Left cardiac atrium (tissue), 4 donors: ENCODE data around the gene KCNB1. TPM values are rescaled to one million over a fixed set of nuclear protein-coding genes. Genes with fewer than 3 reads are reported as not detected.

Experiments used
- ATAC-seq, 2 donors: fragments of 200-7000 bp; cut with Tn5 transposase; one replicate each; pipeline ENCODE4 v1.9.1; 2020; ENCODE audit warnings: mild to moderate bottlenecking in 2 of 2, moderate library complexity in 2 of 2
- DNase-seq: peaks from one replicate; pipeline ENCODE4 v3.0.0-alpha.2; 2020
- intact Hi-C, 2 donors: fragments of 100-400 bp; cut with DNase I; formaldehyde crosslinking; loops; one replicate each; pipeline versions ENCODE4 v1.14.1 to v1.15.1; 2022 to 2023
- total RNA-seq, 2 donors: library from RNA; stranded (reverse); fragmentation: NEBNext Ultra II Directional; extraction: Animal tissue kit (Norgen Biotek cat#: 25700); gene quantifications; one replicate each; pipeline ENCODE4 v1.2.1, GENCODE V29; 2021
- donor health status: DM: no; HTN: yes; CAD: no.
- donor health status: DM: no; HTN: yes; CAD: no; lungs with severe emphysema.
- donor health status: DM: yes; HTN: yes; CAD: no.
- donor health status: Dilated cardiomyopathy.

KCNB1 gene
- total RNA-seq, 2 donors from 2014 or later = 2.0 to 2.1 TPM

DNA sequence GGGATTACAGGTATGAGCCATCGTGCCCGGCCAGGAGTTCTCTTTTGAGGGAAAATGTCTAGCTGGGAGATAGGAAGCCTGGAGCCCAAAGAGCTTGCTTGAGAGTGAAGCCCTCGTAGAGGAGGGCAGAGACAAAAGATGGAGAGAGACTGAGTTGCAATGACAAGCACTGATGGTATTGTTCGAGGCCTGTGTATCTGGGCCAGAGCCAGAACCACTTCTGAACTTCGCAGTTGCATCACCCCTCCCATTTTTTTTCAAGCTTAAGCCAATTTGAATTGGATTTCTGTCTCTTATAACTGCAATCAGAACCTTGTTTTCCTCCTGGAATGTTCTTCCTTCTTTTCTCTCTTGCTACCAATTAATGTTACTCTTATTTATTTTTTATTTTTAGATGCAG lies 83.1 kb downstream of the KCNB1 start:
- intact Hi-C loops = no loop called here
- DNase-seq (peak; percentile 36), ATAC-seq (no peak)

DNA sequence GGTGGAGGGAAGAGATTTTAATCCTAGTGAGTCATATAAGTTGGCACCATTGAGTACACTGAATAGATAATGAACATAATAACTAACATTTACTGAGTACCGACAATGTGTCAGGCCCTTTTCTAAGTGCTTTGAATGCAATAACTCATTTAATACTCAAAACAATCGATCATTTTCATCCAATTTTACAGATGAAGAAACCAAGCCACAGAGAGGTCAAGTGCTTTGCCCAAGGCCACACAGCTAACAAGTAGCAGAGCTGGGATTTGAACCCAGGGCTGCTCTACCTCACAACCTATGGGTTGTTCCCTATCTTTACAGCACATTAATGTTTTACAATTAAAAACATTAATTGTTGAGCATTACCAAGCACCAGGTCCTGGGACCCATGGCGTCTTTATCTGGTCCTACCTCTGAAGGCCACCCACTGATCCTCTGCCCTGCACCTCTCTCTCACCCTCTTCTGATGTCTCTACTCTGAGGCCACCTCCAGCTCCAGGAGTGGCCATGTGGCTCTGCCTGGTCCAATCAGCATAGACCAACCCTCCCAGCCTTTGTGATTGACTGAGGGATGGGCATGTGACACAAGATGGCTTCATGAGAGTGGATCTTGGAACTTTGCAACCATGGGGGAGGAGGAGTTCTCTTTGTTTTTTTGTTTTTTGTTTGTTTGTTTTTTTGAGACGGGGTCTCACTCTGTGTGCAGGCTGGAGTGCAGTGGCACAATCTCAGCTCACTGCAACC lies 83.9 kb downstream of the KCNB1 start:
- DNase-seq (no peak), ATAC-seq (no peak)
- intact Hi-C loops = no loop called here

DNA sequence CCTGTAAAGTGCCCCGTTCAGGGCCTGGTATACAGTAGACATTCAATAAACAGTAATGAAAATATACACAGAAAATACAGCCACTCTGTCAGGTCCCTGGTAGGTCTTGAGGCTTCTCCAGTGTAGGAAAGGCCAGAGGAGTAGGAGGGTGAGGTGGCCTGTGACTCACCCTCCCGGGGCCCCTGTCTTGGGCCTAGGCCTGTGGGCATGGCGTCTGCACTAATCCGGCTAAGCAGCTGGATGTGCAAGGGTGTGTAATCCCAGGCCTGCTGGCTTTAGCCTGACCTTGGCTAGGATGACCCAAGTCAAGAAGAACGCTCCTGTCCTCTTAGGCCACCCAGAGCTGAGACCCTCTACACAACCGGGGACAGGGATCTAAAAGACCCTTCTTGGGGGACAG lies 84.9 kb downstream of the KCNB1 start:
- ATAC-seq (peak in 1 of 2 donors; percentile 59), DNase-seq (peak; percentile 52)
- intact Hi-C loops = no loop called here

DNA sequence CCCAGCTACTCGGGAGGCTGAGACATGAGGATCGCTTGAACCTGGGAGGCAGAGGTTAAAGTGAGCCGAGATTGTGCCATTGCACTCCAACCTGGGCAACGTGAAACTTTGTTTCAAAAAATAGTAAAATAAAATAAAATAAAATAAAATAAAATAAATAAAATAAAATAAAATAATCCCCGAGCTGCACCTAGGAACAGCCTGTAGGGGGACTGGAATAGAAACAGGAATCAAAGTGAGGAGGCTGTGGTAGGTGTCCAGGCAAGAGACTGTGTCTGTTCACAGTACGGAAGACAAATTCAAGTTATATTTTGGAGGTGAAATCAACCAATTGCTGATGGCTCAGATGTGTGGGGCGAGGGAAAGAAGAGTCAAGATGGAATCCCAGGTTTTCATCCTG lies 86.2 kb downstream of the KCNB1 start:
- DNase-seq = no peak
- intact Hi-C loops = no loop called here
- no peak for ATAC-seq

DNA sequence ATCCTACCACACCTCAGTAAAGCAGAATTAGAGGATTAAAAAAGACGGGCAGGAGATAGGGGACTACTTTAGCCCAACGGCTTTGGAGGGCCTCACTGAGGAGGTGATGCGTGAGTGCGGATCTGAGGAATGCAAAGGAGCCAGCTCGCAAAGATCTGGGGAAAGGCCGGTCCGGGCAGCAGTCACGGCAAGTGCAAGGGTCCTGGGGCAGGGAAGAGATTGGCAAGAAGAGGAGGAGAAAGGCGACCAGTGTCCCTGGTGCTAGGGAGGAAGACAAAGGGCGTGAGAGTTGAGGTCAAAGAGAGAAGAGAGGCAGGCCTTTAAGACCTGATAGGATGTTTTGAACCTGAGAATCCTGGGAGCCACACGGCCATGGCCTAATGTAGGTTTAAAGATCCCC lies 86.8 kb downstream of the KCNB1 start:
- intact Hi-C loops = no loop called here
- ATAC-seq (no peak), DNase-seq (no peak)

DNA sequence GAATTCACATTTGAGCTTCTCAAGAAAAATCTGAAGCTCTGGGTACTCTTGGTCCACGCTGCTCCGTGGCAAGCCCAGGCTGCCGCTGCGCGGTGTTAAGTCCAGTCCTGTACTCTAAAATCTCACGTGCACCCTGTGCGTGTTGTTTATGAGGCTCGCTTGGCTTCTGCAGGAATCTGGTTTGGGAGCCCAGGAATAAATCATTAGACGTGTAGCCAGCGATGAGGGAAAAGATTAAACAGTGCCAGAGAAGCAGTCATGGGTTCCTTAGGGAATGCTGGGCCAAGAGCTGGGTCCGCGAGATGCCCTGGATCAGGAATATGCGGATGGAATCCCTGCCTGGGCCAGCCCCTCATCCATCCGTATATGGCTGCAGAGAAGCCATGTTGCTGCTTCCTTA lies 87.3 kb downstream of the KCNB1 start:
- DNase-seq (no peak), ATAC-seq (peak in 1 of 2 donors; percentile 57)
- intact Hi-C loops = no loop called here

DNA sequence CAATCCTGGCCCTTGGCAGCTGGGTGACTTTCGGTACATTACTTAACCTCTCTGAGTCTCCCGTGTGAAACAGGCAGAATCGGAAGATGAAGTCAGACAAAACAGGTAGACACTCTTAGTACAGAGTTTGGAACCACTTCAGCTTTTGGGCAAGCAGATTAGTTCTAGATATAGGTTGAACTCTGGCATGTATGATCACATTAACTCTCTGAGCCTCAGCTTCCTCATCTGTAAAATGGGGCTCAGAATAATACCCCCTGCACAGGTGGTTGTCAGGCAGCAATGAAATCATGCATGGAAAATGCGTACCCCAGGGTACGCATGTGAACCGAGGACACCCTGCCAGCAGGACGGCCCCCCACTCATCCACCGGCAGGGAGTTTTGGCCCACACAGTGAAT lies 87.7 kb downstream of the KCNB1 start:
- intact Hi-C loops = no loop called here
- DNase-seq = no peak

DNA sequence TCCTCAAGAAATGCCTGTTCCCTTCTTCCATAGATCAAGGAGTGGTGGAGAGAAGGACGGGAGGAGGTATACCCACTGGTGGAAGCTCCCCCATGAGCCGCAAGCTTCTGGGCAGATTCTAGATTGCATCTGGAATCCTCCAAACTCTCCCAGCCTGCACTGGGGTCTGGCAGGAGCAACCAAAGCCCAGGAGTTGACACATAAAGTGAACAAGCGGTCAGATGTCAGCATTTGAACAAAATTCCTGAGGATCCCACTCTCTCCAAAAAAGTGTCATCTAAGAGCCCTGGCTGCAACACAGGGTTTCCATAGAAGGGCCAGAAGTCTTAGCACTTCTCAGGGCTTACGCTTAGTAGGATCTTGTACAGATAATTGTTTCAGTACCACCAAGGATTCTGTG lies 88.2 kb downstream of the KCNB1 start:
- ATAC-seq = peak in 1 of 2 donors; percentile 69
- DNase-seq = no peak
- intact Hi-C loops = no loop called here

More for the DNA sequence above, 87.7 kb downstream of the KCNB1 start:
- no peak for ATAC-seq

DNA sequence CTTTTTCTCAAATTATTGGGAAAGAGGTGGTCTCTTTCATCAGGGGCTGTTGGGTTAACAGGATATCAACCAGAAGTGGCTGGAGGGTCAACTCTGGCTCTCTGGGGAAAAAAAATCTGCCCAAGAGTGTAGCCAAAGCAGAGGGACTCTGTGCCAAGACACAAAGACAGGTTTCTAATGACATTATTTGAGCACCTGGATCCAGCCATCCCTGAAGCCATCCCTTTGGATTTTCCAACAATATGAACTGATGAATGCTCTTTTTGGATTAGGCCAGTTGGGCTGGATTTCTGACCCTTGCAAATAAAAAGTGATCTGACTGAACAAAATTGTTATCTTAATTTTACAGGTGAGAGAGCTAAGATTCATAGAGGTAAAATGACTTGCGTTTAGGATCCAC lies 88.7 kb downstream of the KCNB1 start:
- intact Hi-C loops = no loop called here
- DNase-seq (no peak), ATAC-seq (no peak)

DNA sequence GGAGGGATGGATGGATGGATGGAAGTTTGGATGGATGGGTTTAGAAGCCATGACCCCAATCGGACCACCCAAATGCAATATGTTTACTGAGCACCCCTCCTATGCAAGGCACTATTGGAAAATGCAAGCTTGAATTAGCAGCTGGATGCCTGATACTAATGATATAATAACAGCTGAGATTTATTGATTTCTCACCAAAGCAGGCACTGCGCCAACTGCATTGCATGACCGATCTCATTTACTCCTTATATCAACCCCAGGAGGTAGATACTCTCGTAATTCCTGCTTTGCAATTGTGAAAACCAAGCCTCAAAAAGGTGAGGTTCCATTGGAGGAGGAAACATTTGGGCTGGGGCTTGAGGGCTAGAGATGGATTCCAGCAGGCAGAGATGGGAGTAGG lies 89.7 kb downstream of the KCNB1 start:
- intact Hi-C loops = no loop called here
- DNase-seq = no peak
- ATAC-seq = no peak

DNA sequence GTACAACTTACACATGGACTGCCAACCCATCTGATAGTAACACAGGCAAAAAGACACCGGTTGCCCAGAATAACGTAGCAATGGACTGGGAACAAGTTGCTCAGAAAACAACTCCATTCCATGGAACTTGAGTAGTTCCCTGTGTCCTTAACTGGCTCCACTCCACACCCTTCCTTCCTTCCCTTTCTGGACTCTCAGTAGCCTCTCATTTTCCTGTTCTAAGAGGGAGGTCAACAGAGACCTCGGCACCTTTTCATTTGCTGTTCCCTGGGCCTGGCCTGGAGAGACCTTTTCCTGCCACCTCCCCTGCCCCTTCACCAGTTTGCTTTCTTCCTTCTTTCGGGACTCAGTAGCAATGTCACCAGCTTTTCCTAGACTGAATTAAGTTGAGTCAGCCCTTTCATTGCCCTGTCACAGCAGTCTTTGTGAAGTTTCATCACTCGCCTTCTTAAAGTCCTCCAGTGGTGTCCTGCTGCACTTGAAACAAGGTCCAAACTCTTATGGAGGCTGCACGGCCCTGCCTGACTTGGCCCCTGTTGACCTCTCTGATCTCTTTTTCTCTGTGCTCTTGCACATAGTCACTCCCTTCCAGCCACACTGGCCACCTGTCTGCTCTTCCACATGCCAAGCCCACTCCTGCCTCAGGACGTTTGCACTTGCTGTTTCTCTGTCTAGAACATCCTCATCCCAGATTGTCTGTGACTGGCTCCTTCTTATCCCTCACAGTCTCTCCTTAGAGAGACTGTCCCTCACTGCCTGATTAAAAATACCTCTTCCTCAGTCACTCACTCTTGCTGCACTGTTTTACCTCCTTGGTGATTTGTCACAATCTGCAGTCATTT lies 90.8 kb downstream of the KCNB1 start:
- ATAC-seq (peak in 1 of 2 donors; percentile 40), DNase-seq (no peak)
- intact Hi-C loops = no loop called here

DNA sequence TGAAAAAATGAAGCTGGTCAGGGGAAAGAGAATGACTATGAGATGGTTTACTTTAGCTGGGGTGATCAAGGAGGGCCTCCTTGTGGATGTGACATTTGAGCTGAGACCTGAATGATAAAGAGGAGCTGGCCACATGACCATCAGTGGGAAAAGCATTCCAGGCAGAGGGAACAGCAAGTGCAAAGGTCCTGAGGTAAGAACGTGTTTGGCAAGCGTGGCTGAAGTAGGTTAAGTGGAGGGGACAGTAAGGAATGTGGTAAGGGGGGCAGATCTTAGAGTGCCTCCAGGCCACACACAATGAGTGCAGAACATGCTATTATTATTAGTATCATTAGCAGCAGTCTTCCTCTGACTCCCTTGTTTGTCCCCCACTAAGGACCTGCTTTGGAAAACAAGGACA lies 92.6 kb downstream of the KCNB1 start:
- ATAC-seq (no peak), DNase-seq (no peak)
- intact Hi-C loops = loop anchor here in 1 of 2 donors (10.0 kb wide), 1 partner anchor 95 kb away; the partner anchor contains the start of gene KCNB1

DNA sequence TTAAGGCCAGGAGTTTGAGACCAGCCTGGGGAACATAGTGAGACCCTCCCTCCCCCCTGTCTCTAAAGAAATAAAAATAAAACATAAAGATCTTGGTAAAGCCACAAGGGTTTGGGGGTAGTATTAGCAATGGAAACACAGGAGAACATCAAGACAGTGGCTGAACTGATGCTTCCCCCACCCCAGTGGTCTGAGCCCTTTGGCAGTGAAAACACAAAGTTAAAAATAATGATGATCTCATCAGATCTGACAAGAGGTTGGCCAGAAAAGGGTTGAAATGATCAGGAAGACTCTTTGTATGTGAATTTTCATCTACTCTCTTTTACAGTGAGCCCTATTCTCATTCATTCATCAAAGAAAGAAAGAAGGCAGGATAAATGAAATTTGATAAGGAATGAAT lies 93.7 kb downstream of the KCNB1 start:
- intact Hi-C loops = loop anchor here in 1 of 2 donors (10.0 kb wide), 1 partner anchor 96 kb away; the partner anchor contains the start of gene KCNB1
- ATAC-seq = no peak
- DNase-seq = no peak

DNA sequence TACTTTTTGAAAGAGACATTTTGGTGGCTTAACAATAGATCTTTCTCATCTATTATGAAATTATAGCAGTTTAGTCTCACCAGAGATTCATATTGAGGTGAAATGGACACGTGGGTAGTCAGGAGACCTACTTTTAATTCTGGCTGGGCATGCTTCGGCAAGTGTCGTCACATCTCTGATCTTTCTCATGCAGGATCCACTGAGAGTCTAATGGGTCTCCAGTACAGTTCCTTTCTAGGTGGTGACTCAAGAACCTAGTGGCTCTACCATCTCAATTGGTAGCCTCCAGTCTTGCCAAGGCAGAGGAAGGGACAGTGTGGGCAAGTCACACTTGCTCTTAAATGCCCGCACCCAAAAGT lies 94.9 kb downstream of the KCNB1 start:
- intact Hi-C loops = loop anchor here in 1 of 2 donors (10.0 kb wide), 1 partner anchor 97 kb away; the partner anchor contains the start of gene KCNB1
- no peak for DNase-seq
- ATAC-seq = no peak

DNA sequence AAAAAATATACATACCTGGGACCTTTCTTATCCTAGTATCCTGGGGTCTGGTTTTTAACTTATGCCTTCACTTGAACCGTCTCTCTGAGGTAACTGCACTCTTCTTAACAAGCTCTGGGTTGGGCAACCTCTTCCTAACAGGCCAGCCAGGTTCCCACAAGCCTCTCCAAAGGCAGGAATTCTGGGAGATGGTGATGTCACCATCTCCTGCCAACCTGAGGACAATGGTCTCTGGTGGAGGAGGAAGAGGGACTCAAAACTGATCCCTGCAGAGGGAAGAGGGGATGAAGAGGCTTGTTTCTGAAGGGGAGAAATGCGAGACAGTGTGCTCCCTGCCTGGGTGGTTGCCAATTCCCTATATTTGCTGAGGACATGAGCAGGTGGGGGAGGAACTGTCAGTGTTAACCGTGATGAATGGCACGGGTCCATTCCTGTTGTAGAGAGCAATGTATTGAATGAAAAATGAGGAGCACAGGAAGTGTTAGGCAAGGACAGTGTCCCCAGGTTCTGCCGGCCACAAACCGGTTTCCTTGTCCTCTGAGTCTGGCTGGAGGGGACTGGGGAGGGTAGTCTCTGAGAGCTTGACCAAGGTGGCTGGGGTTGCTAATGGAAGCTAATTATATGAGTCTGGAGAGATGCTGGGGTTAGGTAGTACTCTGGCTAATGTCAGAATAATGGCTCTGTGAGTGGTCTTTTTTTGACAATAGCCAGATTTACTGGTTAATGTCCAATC lies 95.5 kb downstream of the KCNB1 start:
- ATAC-seq (no peak), DNase-seq (no peak)
- intact Hi-C loops = loop anchor here in 1 of 2 donors (10.0 kb wide), 1 partner anchor 98 kb away; the partner anchor contains the start of gene KCNB1

DNA sequence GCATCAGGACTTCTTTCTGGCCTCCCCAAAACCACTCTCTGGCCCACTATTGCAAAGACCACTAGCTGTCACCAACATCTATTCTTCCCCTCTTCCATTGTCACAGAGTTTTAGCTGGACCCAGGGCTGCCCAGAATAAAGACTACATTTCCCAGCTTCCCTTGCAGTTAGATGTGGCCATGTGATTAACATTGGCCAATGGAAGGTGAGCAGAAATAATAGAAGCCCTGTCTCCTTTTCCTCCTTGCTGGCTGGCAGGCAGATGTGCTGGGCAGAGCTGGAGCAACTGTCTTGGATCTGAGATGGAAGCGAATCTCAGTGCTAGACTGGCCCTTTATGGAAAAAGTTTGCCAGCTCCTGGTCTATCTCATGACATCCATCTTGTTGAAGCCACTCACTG lies 97.0 kb downstream of the KCNB1 start:
- DNase-seq = no peak
- intact Hi-C loops = loop anchor here in 1 of 2 donors (10.0 kb wide), 1 partner anchor 99 kb away; the partner anchor contains the start of gene KCNB1
- ATAC-seq = peak; percentile 50 to 59

DNA sequence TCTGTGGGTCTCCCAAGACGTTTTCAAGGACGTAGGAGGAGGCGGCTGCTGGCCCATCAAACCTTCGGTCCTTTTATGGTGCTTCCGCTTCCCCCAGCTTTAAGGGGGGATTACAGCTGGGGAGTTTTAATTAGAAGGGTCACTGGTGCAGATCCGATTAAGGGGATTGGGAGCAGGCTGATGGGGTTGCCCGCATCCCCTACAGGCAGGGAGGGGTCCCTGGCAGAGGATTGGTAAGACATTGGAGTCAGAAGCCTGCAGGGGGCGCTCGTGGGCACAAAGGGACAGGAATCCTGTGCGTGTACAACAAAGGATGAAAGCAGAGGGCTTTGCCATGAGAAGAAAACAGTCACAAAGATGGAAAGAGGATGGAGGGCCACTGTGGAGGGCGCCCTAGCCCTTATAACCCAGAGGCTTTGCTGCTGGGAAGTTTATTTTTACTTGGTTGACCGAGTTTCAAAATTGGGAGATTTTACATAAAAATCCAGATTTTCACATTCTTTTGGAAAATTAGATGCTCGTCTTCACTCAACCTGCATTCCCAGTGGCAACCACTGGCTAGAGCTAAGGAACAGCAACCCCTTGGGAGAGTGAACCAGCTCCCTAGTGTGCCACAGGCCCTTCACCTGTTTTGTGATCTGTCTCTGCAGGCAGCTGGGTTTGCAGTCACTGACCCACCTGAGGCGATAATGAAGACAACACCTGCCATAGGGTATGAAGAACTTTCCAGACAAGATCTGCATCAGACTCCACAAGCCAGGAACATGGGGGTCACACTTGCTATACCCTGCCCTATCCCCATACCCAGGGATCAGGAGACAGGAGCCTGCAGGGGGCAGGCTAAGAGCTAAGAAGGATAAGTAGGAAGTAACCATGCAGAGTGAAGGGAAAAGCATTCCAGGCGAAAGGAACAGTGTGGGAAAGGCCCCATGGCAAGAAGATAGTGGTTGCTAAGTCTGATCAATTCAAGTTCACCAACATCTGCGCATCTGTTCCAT lies 97.7 kb downstream of the KCNB1 start:
- peak; percentile 33 for ATAC-seq
- intact Hi-C loops = loop anchor here (5.0 to 10.0 kb wide), 2 partner anchors 98 to 100 kb away; partner anchors contain the start of gene KCNB1 (in 2 of the 2)
- DNase-seq = peak; percentile 76
